H1 (cell line): ENCODE results near the gene MAP2K1. TPM values are rescaled to one million over a fixed set of nuclear protein-coding genes. Genes with fewer than 3 reads are reported as not detected.
A peak's percentile ranks its signal among the peaks of the same experiment; 100 is the strongest.

Experiments
- CTCF ChIA-PET: fragments of 300-600 bp; sonication (Branson Sonifier 250); formaldehyde crosslinking; loops from one replicate; lab custom pipeline; 2021; ENCODE audit not compliant: partially characterized antibody; lab: Charles Lee
- POLR2A ChIA-PET: fragments of 300-600 bp; sonication (Branson Sonifier 250); formaldehyde crosslinking; loops from one replicate; lab custom pipeline; 2021; ENCODE audit warnings: inconsistent platforms; ENCODE audit not compliant: partially characterized antibody; lab: Charles Lee
- DNase-seq, 2 experiments: peaks; one replicate each; pipeline versions ENCODE4 v3.0.0 to v3.0.0-alpha.2; 2010 to 2022; ENCODE audit warnings: low spot score in 2 of 2, low read depth in 1 of 2, mixed read lengths in 1 of 2
- FAIRE-seq: peaks from 2 replicates; lab custom pipeline; 2011; peaks lifted over from hg19 to GRCh38; lab: Jason Lieb, UNC
- H2AFZ ChIP-seq: 2 replicates; pipeline ENCODE4 v1.8.1; 2012; ENCODE audit warnings: low read length, inconsistent platforms
- H2AK5ac ChIP-seq: 2 replicates; pipeline ENCODE4 v1.6.1; 2013; ENCODE audit warnings: low read depth, low read length
- H2BK120ac ChIP-seq: replicated peaks from 2 replicates; pipeline ENCODE3; 2013; ENCODE audit warnings: low read depth, low read length, inconsistent platforms
- H2BK12ac ChIP-seq: 2 replicates; pipeline ENCODE4 v1.6.1; 2013; ENCODE audit warnings: low read depth, low read length
- H2BK15ac ChIP-seq: 2 replicates; pipeline ENCODE4 v1.6.1; 2013; ENCODE audit warnings: low read length
- H2BK20ac ChIP-seq: 2 replicates; pipeline ENCODE4 v1.6.1; 2013; ENCODE audit warnings: low read length
- H2BK5ac ChIP-seq: 2 replicates; pipeline ENCODE4 v1.6.1; 2013; ENCODE audit warnings: low read depth, low read length
- H3K14ac ChIP-seq: 2 replicates; pipeline ENCODE4 v1.6.1; 2013; ENCODE audit warnings: inconsistent platforms; ENCODE audit not compliant: insufficient read length
- H3K18ac ChIP-seq: 2 replicates; pipeline ENCODE4 v1.6.1; 2013; ENCODE audit warnings: low read length; ENCODE audit errors: extremely low read depth
- H3K23ac ChIP-seq: 2 replicates; pipeline ENCODE4 v1.6.1; 2013; ENCODE audit warnings: inconsistent platforms; ENCODE audit not compliant: insufficient read length
- H3K23me2 ChIP-seq: 2 replicates; pipeline ENCODE4 v1.6.1; 2013; ENCODE audit warnings: low read depth, low read length
- H3K27ac ChIP-seq: 2 replicates; pipeline ENCODE4 v1.6.1; 2011; ENCODE audit warnings: low read depth, low read length, inconsistent platforms
- H3K27me3 ChIP-seq, 4 experiments: replicated peaks in 1 of 4; 1 replicate in 1 of 4; 2 replicates in 3 of 4; pipeline versions ENCODE4 v1.6.1 to v1.8.1; 2011 to 2013; ENCODE audit warnings: low read length in 3 of 4, mild to moderate bottlenecking in 3 of 4, inconsistent platforms in 2 of 4, mixed read lengths in 2 of 4, moderate library complexity in 1 of 4; ENCODE audit not compliant: control insufficient read depth in 3 of 4, insufficient read depth in 3 of 4; ENCODE audit errors: extremely low read depth in 1 of 4
- H3K36me3 ChIP-seq, 4 experiments: 2 replicates each; pipeline versions ENCODE4 v1.6.1 to v1.8.1; 2011 to 2013; ENCODE audit warnings: mild to moderate bottlenecking in 4 of 4, low read length in 3 of 4, moderate library complexity in 2 of 4, control low read depth in 1 of 4, inconsistent platforms in 1 of 4; ENCODE audit not compliant: insufficient read depth in 4 of 4, control insufficient read depth in 2 of 4
- H3K4ac ChIP-seq: replicated peaks from 2 replicates; pipeline ENCODE3; 2013; ENCODE audit warnings: low read length, low read depth, mixed read lengths, inconsistent platforms; ENCODE audit not compliant: insufficient read length
- H3K4me1 ChIP-seq, 4 experiments: replicated peaks in 1 of 4; 1 replicate in 1 of 4; 2 replicates in 3 of 4; pipeline versions ENCODE4 v1.6.1 to v1.8.1; 2011 to 2013; ENCODE audit warnings: low read length in 3 of 4, inconsistent platforms in 2 of 4, mixed read lengths in 1 of 4; ENCODE audit not compliant: insufficient read depth in 4 of 4, control insufficient read depth in 3 of 4
- H3K4me2 ChIP-seq, 2 experiments: 2 replicates each; pipeline versions ENCODE4 v1.6.1 to v1.8.1; 2011 to 2013; ENCODE audit warnings: low read depth in 2 of 2, low read length in 2 of 2, control low read depth in 1 of 2, inconsistent platforms in 1 of 2, mild to moderate bottlenecking in 1 of 2; ENCODE audit not compliant: insufficient read depth in 1 of 2
- H3K4me3 ChIP-seq, 4 experiments: fragments of 200-600, 300-600 bp in 1 of 4; sonication (generic), shearing (Covaris generic), sonication (Bioruptor Twin) in 1 of 4; 2 replicates each; pipeline versions ENCODE4 v1.5.1 to v1.8.1; 2011 to 2016; ENCODE audit warnings: low read length in 4 of 4, low read depth in 3 of 4, control low read depth in 2 of 4, inconsistent platforms in 2 of 4, mild to moderate bottlenecking in 2 of 4, mixed read lengths in 1 of 4, moderate library complexity in 1 of 4; ENCODE audit not compliant: insufficient read depth in 2 of 4; ENCODE audit errors: extremely low read depth in 1 of 4
- H3K56ac ChIP-seq: replicated peaks from 2 replicates; pipeline ENCODE3; 2013; ENCODE audit warnings: low read depth, mild to moderate bottlenecking, mixed read lengths, low read length, inconsistent platforms; ENCODE audit not compliant: insufficient read length
- H3K79me1 ChIP-seq: 2 replicates; pipeline ENCODE4 v1.6.1; 2013; ENCODE audit warnings: low read depth, low read length, control low read depth
- H3K79me2 ChIP-seq, 2 experiments: 2 replicates each; pipeline versions ENCODE4 v1.6.1 to v1.8.1; 2012 to 2013; ENCODE audit warnings: low read length in 2 of 2, mild to moderate bottlenecking in 2 of 2, inconsistent platforms in 1 of 2; ENCODE audit not compliant: insufficient read depth in 2 of 2, control insufficient read depth in 1 of 2
- H3K9ac ChIP-seq, 4 experiments: replicated peaks in 1 of 4; 1 replicate in 1 of 4; 2 replicates in 3 of 4; pipeline versions ENCODE4 v1.6.1 to v1.8.1; 2011 to 2013; ENCODE audit warnings: low read depth in 3 of 4, low read length in 3 of 4, control low read depth in 2 of 4, mild to moderate bottlenecking in 2 of 4, moderate library complexity in 2 of 4, inconsistent platforms in 1 of 4; ENCODE audit errors: extremely low read depth in 1 of 4
- H3K9me3 ChIP-seq, 2 experiments: 2 replicates each; pipeline versions ENCODE4 v1.6.1 to v1.8.1; 2012 to 2013; ENCODE audit warnings: mild to moderate bottlenecking in 2 of 2, moderate library complexity in 2 of 2, control low read depth in 1 of 2, inconsistent platforms in 1 of 2, low read depth in 1 of 2, low read length in 1 of 2, mixed read lengths in 1 of 2; ENCODE audit not compliant: insufficient read depth in 2 of 2
- H4K20me1 ChIP-seq, 2 experiments: replicated peaks in 1 of 2; 2 replicates each; pipeline versions ENCODE3 to v1.8.1; 2011 to 2013; ENCODE audit warnings: inconsistent platforms in 2 of 2, low read length in 2 of 2, mild to moderate bottlenecking in 1 of 2; ENCODE audit not compliant: insufficient read depth in 2 of 2, control insufficient read depth in 1 of 2
- H4K5ac ChIP-seq: 2 replicates; pipeline ENCODE4 v1.6.1; 2013; ENCODE audit warnings: low read length, low read depth, mixed read lengths, inconsistent platforms; ENCODE audit not compliant: insufficient read length
- H4K8ac ChIP-seq: 2 replicates; pipeline ENCODE4 v1.8.0; 2013; ENCODE audit warnings: mild to moderate bottlenecking, moderate library complexity, low read length, inconsistent platforms; ENCODE audit not compliant: insufficient read depth; ENCODE audit errors: extremely low read depth
- H4K91ac ChIP-seq: replicated peaks from 2 replicates; pipeline ENCODE3; 2013; ENCODE audit warnings: low read length, mixed read lengths, inconsistent platforms; ENCODE audit not compliant: insufficient read length
- ASH2L ChIP-seq: fragments of 200-600, 300-600 bp; sonication (generic); IDR thresholded peaks from one replicate; pipeline ENCODE4 v1.7.1; 2017; ENCODE audit warnings: low read length
- CHD1 ChIP-seq: IDR thresholded peaks from 2 replicates; pipeline ENCODE4 v1.6.1; 2012; ENCODE audit warnings: low read depth, low read length, improper control_type of control experiment
- GABPA ChIP-seq: IDR thresholded peaks from 2 replicates; pipeline ENCODE4 v1.6.1; 2011; ENCODE audit warnings: mild to moderate bottlenecking, low read length, moderate library complexity, borderline replicate concordance; ENCODE audit not compliant: insufficient read depth
- POU5F1 ChIP-seq: IDR thresholded peaks from 2 replicates; pipeline ENCODE4 v1.6.1; 2011; ENCODE audit warnings: low read depth, mild to moderate bottlenecking, low read length, moderate library complexity
- SP4 ChIP-seq: IDR thresholded peaks from 2 replicates; pipeline ENCODE4 v1.6.1; 2012; ENCODE audit warnings: low read length, inconsistent platforms
- TBP ChIP-seq: IDR thresholded peaks from 2 replicates; pipeline ENCODE4 v1.6.1; 2011; ENCODE audit warnings: low read depth, low read length, improper control_type of control experiment
- WGBS, 2 experiments: shearing (Covaris generic) in 1 of 2; methylation state at CpG; one replicate each; pipeline versions ENCODE4 v1.1.6 to v1.1.7; 2013 to 2015; ENCODE audit warnings: low lambda C conversion rate in 2 of 2, mixed read lengths in 2 of 2, inconsistent platforms in 1 of 2, low coverage in 1 of 2, missing lambda C conversion rate in 1 of 2; ENCODE audit not compliant: insufficient replicate concordance in 2 of 2, insufficient coverage in 1 of 2, insufficient read length in 1 of 2; ENCODE audit errors: extremely low coverage in 1 of 2, missing lambda C conversion rate in 1 of 2; 5-methylcytosine and 5-hydroxymethylcytosine counted together
- polyA plus RNA-seq, 7 experiments: library from polyadenylated mRNA; depleted of rRNA in 3 of 7; stranded (reverse) in 5 of 7; unstranded in 2 of 7; fragments of >200 nt in 5 of 7; fragments of 200-250 nt in 2 of 7; gene quantifications; 1 replicate in 5 of 7; 2 replicates in 1 of 7; 4 replicates in 1 of 7; pipeline versions ENCODE4 v1.2.1 to v1.2.3, GENCODE V29; 2011 to 2013; ENCODE audit warnings: missing spikeins in 2 of 7, mixed read lengths in 2 of 7
- total RNA-seq: library from RNA; stranded (reverse); fragmentation: NEBNext Ultra II Directional; extraction: Animal tissue kit (Norgen Biotek cat#: 25700); gene quantifications from 2 replicates; pipeline ENCODE4 v1.2.1, GENCODE V29; 2021

The MAP2K1 gene
- total and polyA plus RNA-seq, 2 of the 8 experiments (the other 6 are each of a cell fraction or from before 2014, with no cell fraction given): 54.7 to 78.2 TPM

DNA sequence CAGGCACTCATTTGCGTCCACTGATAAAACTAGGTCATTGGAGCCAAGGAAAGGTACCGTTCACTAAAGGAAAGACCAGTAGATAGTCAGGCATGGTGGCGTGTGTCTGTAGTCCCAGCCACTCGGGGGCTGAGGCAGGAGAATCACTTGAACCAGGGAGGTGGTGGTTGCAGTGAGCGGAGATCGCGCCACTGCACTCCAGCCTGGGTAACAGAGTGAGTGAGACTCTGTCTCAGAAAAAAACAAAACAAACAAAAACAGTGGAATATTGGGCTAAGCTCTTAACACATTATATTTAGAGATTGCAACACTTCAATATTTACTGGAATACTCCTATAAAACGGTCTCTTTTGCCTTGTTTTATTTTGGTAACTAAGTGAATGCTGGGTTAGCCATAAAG is 17.4 kb downstream of the MAP2K1 start:
- no peak overlapping the region for H3K14ac ChIP-seq
- no peaks in the 10 kb centered on the region for H3K27me3 ChIP-seq
- CTCF ChIA-PET: interaction anchor here (0.7 to 6.3 kb wide), 17 partner anchors 8 to 1155 kb away, joined by 3 to 47 read pairs (median 3); partner anchors contain the start of genes MAP2K1 and SNAPC5
- no peak overlapping the region for H3K56ac ChIP-seq
- H2BK20ac ChIP-seq: peak overlapping the region; percentile 95; the same call in 1 of the 2 replicates
- peaks cover 1 to 21% (median 14%) of the 10 kb centered on the region in 4 experiments; a peak in 6 of 7 replicates for H3K4me1 ChIP-seq
- no peak overlapping the region for H4K5ac ChIP-seq
- 0 out of 7 replicates have a peak overlapping the region, but pooled peaks of 1 of the 4 experiments have one; percentile 44 for H3K9ac ChIP-seq
- peak overlapping the region in 1 of 4 experiments; percentile 26; a peak in 1 of 8 replicates for H3K4me3 ChIP-seq
- peaks cover 15 to 96% of the 10 kb centered on the region in 2 experiments for H3K79me2 ChIP-seq
- H3K23me2 ChIP-seq: no peaks in the 10 kb centered on the region
- H2BK15ac ChIP-seq: peak overlapping the region; percentile 84; the same call in 1 of the 2 replicates
- peak overlapping the region; percentile 56; the same call in 1 of the 2 replicates for H3K27ac ChIP-seq
- DNase-seq: no peak
- H2BK120ac ChIP-seq: no peak overlapping the region
- H4K8ac ChIP-seq: no peak overlapping the region
- H3K4me2 ChIP-seq: peak overlapping the region; percentile 3 to 31; a peak in 3 of 4 replicates
- H3K36me3 ChIP-seq: peaks cover 0 to 2% (median 0%) of the 10 kb centered on the region in 4 experiments; a peak in 1 of 8 replicates
- FAIRE-seq: no peak
- H3K9me3 ChIP-seq: no peaks in the 10 kb centered on the region
- 72% methylated on average over 8 of the region's 8 CpGs; no CpG with 5 or more reads in 1 of the 2 experiments for WGBS, 2 experiments
- peak overlapping the region; percentile 91; the same call in 1 of the 2 replicates for H2AK5ac ChIP-seq
- peak overlapping the region; percentile 82; the same call in 1 of the 2 replicates for H2BK5ac ChIP-seq
- peak overlapping the region; percentile 72 for H3K18ac ChIP-seq
- H2BK12ac ChIP-seq: peak overlapping the region; percentile 94
- peaks cover 0 to 2% of the 10 kb centered on the region in 2 experiments for H4K20me1 ChIP-seq
- H4K91ac ChIP-seq: peak overlapping the region; percentile 78
- peaks cover 6% of the 10 kb centered on the region for H3K79me1 ChIP-seq
- POLR2A ChIA-PET: interaction anchor here (0.8 to 7.9 kb wide), 13 partner anchors 12 to 101 kb away, joined by 3 to 64 read pairs (median 5); partner anchors contain the start of genes SNAPC5 and ZWILCH
- H2AFZ ChIP-seq: no peak overlapping the region
- no peak overlapping the region for H3K4ac ChIP-seq
- no peak overlapping the region for H3K23ac ChIP-seq
- TF ChIP-seq GABPA: no peak
- TF ChIP-seq ASH2L: no peak
- no peak for TF ChIP-seq SP4
- no peak for TF ChIP-seq CHD1
- no peak for TF ChIP-seq POU5F1
- 0 out of 2 replicates have a peak, but pooled peaks have one; percentile 11 for TF ChIP-seq TBP
